SK-N-SH (cell line): Measurements from ENCODE around the gene ZNF532. TPM values are rescaled to one million over a fixed set of nuclear protein-coding genes. Genes with fewer than 3 reads are reported as not detected.
A peak's percentile ranks its signal among the peaks of the same experiment; 100 is the strongest.

Source experiments
- CTCF ChIA-PET: fragments of 300-600, 350-600 bp; formaldehyde crosslinking; extraction: SDS; loops from one replicate; lab custom pipeline; 2021; lab: Yijun Ruan, JAX
- POLR2A ChIA-PET: fragments of 350-600 bp; sonication (Branson Sonifier 250); formaldehyde crosslinking; extraction: SDS; loops from one replicate; lab custom pipeline; 2020; ENCODE audit warnings: antibody characterized with exemption, inconsistent platforms; lab: Yijun Ruan, JAX
- DNase-seq: peaks from one replicate; pipeline ENCODE4 v3.0.0; 2012
- H2AFZ ChIP-seq: fragments of 200-600 bp; sonication (generic); 2 replicates; pipeline ENCODE4 v1.8.1; 2016; ENCODE audit warnings: antibody characterized with exemption, mild to moderate bottlenecking, low read depth
- H3F3A ChIP-seq: fragments of 200-600 bp; sonication (generic); replicated peaks from 2 replicates; pipeline ENCODE3; 2016; ENCODE audit warnings: antibody characterized with exemption, mild to moderate bottlenecking; ENCODE audit not compliant: insufficient read depth
- H3K27ac ChIP-seq, 2 experiments: fragments of 200-500 bp in 1 of 2; fragments of 200-600 bp in 1 of 2; sonication (Bioruptor generic) in 1 of 2; sonication (generic), shearing (Covaris generic) in 1 of 2; 2 replicates each; pipeline versions ENCODE4 v1.5.1 to v1.6.1; 2014 to 2016; ENCODE audit warnings: low read depth in 2 of 2, inconsistent platforms in 1 of 2, low read length in 1 of 2, mild to moderate bottlenecking in 1 of 2, mixed read lengths in 1 of 2
- H3K27me3 ChIP-seq: fragments of 200-600 bp; sonication (generic), shearing (Covaris generic); 2 replicates; pipeline ENCODE4 v1.6.1; 2016; ENCODE audit warnings: mixed run types; ENCODE audit not compliant: insufficient read depth
- H3K36me3 ChIP-seq, 2 experiments: fragments of 200-500 bp in 1 of 2; fragments of 200-600 bp in 1 of 2; sonication (Bioruptor generic) in 1 of 2; sonication (generic) in 1 of 2; replicated peaks in 1 of 2; 2 replicates each; pipeline versions ENCODE3 to v1.5.1; 2014 to 2016; ENCODE audit warnings: low read length in 1 of 2, mild to moderate bottlenecking in 1 of 2; ENCODE audit not compliant: insufficient read depth in 2 of 2, control insufficient read depth in 1 of 2
- H3K4me1 ChIP-seq, 2 experiments: fragments of 200-500 bp in 1 of 2; fragments of 200-600 bp in 1 of 2; sonication (Bioruptor generic) in 1 of 2; sonication (generic), shearing (Covaris generic) in 1 of 2; 2 replicates each; pipeline versions ENCODE4 v1.5.1 to v1.6.1; 2014 to 2016; ENCODE audit warnings: low read depth in 1 of 2, low read length in 1 of 2, mixed run types in 1 of 2; ENCODE audit not compliant: insufficient read depth in 2 of 2, control insufficient read depth in 1 of 2
- H3K4me2 ChIP-seq: fragments of 200-600 bp; sonication (generic), shearing (Covaris generic); 2 replicates; pipeline ENCODE4 v1.6.1; 2017; ENCODE audit warnings: mixed run types
- H3K4me3 ChIP-seq, 2 experiments: fragments of 200-500 bp in 1 of 2; fragments of 200-600 bp in 1 of 2; sonication (Bioruptor generic) in 1 of 2; sonication (generic), shearing (Covaris generic) in 1 of 2; 2 replicates each; pipeline versions ENCODE4 v1.5.1 to v1.8.1; 2014 to 2016; ENCODE audit warnings: low read depth in 2 of 2, inconsistent platforms in 1 of 2, low read length in 1 of 2, mild to moderate bottlenecking in 1 of 2, mixed read lengths in 1 of 2, moderate library complexity in 1 of 2
- H3K79me2 ChIP-seq: fragments of 200-600 bp; sonication (generic); 2 replicates; pipeline ENCODE4 v1.8.1; 2017; ENCODE audit warnings: mild to moderate bottlenecking; ENCODE audit not compliant: insufficient read depth
- H3K9ac ChIP-seq: fragments of 200-600 bp; sonication (generic); 2 replicates; pipeline ENCODE4 v1.6.1; 2017; ENCODE audit warnings: mixed run types
- H3K9me2 ChIP-seq: fragments of 200-600 bp; sonication (generic); 2 replicates; pipeline ENCODE4 v1.6.1; 2017; ENCODE audit warnings: mixed run types
- H3K9me3 ChIP-seq: fragments of 200-600 bp; sonication (generic); 2 replicates; pipeline ENCODE4 v1.6.1; 2017; ENCODE audit warnings: mixed run types, mild to moderate bottlenecking, moderate library complexity
- H4K20me1 ChIP-seq: fragments of 200-600 bp; sonication (generic); 2 replicates; pipeline ENCODE4 v1.6.1; 2017; ENCODE audit warnings: mild to moderate bottlenecking, mixed run types; ENCODE audit not compliant: insufficient read depth
- CHD2 ChIP-seq: fragments of 150-350 bp; IDR thresholded peaks from 2 replicates; pipeline ENCODE4 v1.6.1; 2018; ENCODE audit warnings: low read length; ENCODE audit not compliant: partially characterized antibody
- CTCF ChIP-seq: fragments of 200-600 bp; sonication (generic); IDR thresholded peaks from 2 replicates; pipeline ENCODE4 v1.6.1; 2017; ENCODE audit warnings: antibody characterized with exemption, mild to moderate bottlenecking, moderate library complexity
- ELF1 ChIP-seq: IDR thresholded peaks from 2 replicates; pipeline ENCODE4 v1.4.0; 2012
- EP300 ChIP-seq, 2 experiments: IDR thresholded peaks; 2 replicates each; pipeline versions ENCODE4 v1.4.0 to v1.6.1; 2012; ENCODE audit warnings: borderline replicate concordance in 1 of 2, low read depth in 1 of 2, low read length in 1 of 2
- EZH2phosphoT487 ChIP-seq: fragments of 200-600 bp; sonication (generic); IDR thresholded peaks from 2 replicates; pipeline ENCODE4 v1.6.1; 2017; ENCODE audit warnings: low read depth, mixed run types, mild to moderate bottlenecking, antibody characterized with exemption, moderate library complexity, borderline replicate concordance
- FOSL2 ChIP-seq: IDR thresholded peaks from 2 replicates; pipeline ENCODE4 v1.4.0; 2012; ENCODE audit warnings: low read depth, mild to moderate bottlenecking, moderate library complexity, borderline replicate concordance
- FOXM1 ChIP-seq: IDR thresholded peaks from 2 replicates; pipeline ENCODE4 v1.4.0; 2012; ENCODE audit warnings: low read depth, mild to moderate bottlenecking
- GABPA ChIP-seq: IDR thresholded peaks from 2 replicates; pipeline ENCODE4 v1.4.0; 2012; ENCODE audit warnings: low read depth, mild to moderate bottlenecking
- GATA2 ChIP-seq: sonication (generic); formaldehyde crosslinking; IDR thresholded peaks from 2 replicates; pipeline ENCODE4 v1.5.0; 2020; ENCODE audit warnings: mild to moderate bottlenecking, missing genetic modification reagents
- JUND ChIP-seq: IDR thresholded peaks from 2 replicates; pipeline ENCODE4 v1.4.0; 2012
- MAX ChIP-seq: IDR thresholded peaks from 2 replicates; pipeline ENCODE4 v1.4.0; 2012; ENCODE audit warnings: low read depth
- MEF2A ChIP-seq: IDR thresholded peaks from 2 replicates; pipeline ENCODE4 v1.4.0; 2012; ENCODE audit warnings: low read depth, borderline replicate concordance
- NRF1 ChIP-seq: IDR thresholded peaks from 2 replicates; pipeline ENCODE4 v1.6.1; 2012; ENCODE audit warnings: low read depth, mild to moderate bottlenecking, low read length
- PBX3 ChIP-seq: IDR thresholded peaks from 2 replicates; pipeline ENCODE4; 2012
- POLR2AphosphoS5 ChIP-seq: IDR thresholded peaks from 2 replicates; pipeline ENCODE4 v1.6.1; 2012; ENCODE audit warnings: low read depth, low read length
- RAD21 ChIP-seq: IDR thresholded peaks from 2 replicates; pipeline ENCODE4 v1.6.1; 2012; ENCODE audit warnings: mild to moderate bottlenecking, low read length
- REST ChIP-seq: IDR thresholded peaks from 2 replicates; pipeline ENCODE4 v1.6.1; 2012; ENCODE audit warnings: mild to moderate bottlenecking, low read depth, low read length, moderate library complexity
- RFX5 ChIP-seq: IDR thresholded peaks from 2 replicates; pipeline ENCODE4 v1.6.1; 2012; ENCODE audit warnings: mild to moderate bottlenecking, improper control_type of control experiment, low read length
- SMC3 ChIP-seq: IDR thresholded peaks from 2 replicates; pipeline ENCODE4 v1.6.1; 2012; ENCODE audit warnings: low read depth, low read length, improper control_type of control experiment
- TAF1 ChIP-seq: IDR thresholded peaks from 2 replicates; pipeline ENCODE4 v1.6.1; 2012; ENCODE audit warnings: low read depth, mild to moderate bottlenecking, low read length, moderate library complexity, borderline replicate concordance
- TCF12 ChIP-seq: IDR thresholded peaks from 2 replicates; pipeline ENCODE4 v1.4.0; 2012
- USF1 ChIP-seq: IDR thresholded peaks from 2 replicates; pipeline ENCODE4 v1.4.0; 2012; ENCODE audit warnings: low read depth, borderline replicate concordance
- USF2 ChIP-seq: fragments of 150-350 bp; IDR thresholded peaks from 2 replicates; pipeline ENCODE4 v1.6.1; 2017; ENCODE audit warnings: antibody characterized with exemption, low read length, low read depth, borderline replicate concordance
- YY1 ChIP-seq: IDR thresholded peaks from 2 replicates; pipeline ENCODE4 v1.4.0; 2012; ENCODE audit warnings: low read depth, mild to moderate bottlenecking
- ZBTB33 ChIP-seq: IDR thresholded peaks from 2 replicates; pipeline ENCODE4 v1.4.0; 2012; ENCODE audit warnings: low read depth, borderline replicate concordance
- WGBS: methylation state at CpG from one replicate; pipeline ENCODE4 v1.1.6; 2017; ENCODE audit warnings: low lambda C conversion rate; 5-methylcytosine and 5-hydroxymethylcytosine counted together
- polyA plus RNA-seq, 3 experiments: library from polyadenylated mRNA; depleted of rRNA; stranded (reverse); fragments of >200 nt; gene quantifications; 2 replicates each; pipeline ENCODE4 v1.2.3, GENCODE V29; 2012

The ZNF532 gene
- polyA plus RNA-seq, 1 of the 3 experiments (the other 2 are of a cell fraction) = 34.7 TPM

- no peaks in the 10 kb centered on the region for H3K27me3 ChIP-seq
- peaks cover 9 to 52% of the 10 kb centered on the region in 2 experiments; a peak in 3 of 4 replicates for H3K4me1 ChIP-seq
- WGBS = 5% methylated on average over 4 of the region's 4 CpGs
- ChIA-PET POLR2A (no interaction called here), CTCF (no interaction called here)
- no peaks in the 10 kb centered on the region for H4K20me1 ChIP-seq
- H3K4me2 ChIP-seq = peak overlapping the region; percentile 48
- H3K9ac ChIP-seq = peak overlapping the region; percentile 37; the same call in 1 of the 2 replicates
- H3K9me2 ChIP-seq = no peaks in the 10 kb centered on the region
- H3K36me3 ChIP-seq = no peaks in the 10 kb centered on the region
- H3K79me2 ChIP-seq = no peaks in the 10 kb centered on the region
- H2AFZ ChIP-seq = no peak overlapping the region
- peak overlapping the region; percentile 69 to 100; a peak in 3 of 4 replicates for H3K27ac ChIP-seq
- no peaks in the 10 kb centered on the region for H3K9me3 ChIP-seq
- no peak for DNase-seq
- H3F3A ChIP-seq = peaks cover 67% of the 10 kb centered on the region
- no peak overlapping the region for H3K4me3 ChIP-seq
- TF ChIP-seq USF1 (no peak), MEF2A (peak; percentile 59), CTCF (no peak), RFX5 (no peak), FOSL2 (0 out of 2 replicates have a peak, but pooled peaks have one; percentile 9), RAD21 (no peak), NRF1 (no peak), SMC3 (no peak), USF2 (no peak), PBX3 (peak; percentile 78), ELF1 (no peak), POLR2AphosphoS5 (peak; percentile 30; the same call in 1 of the 2 replicates), JUND (peak; percentile 53), EZH2phosphoT487 (no peak), TAF1 (no peak), TCF12 (peak; percentile 80), YY1 (no peak), GABPA (no peak), EP300 (IDR thresholded peaks at IDR 0.05; ENCODE audit: borderline replicate concordance in 1 of 2, low read depth in 1 of 2, low read length in 1 of 2) (peak in 1 of 2 experiments; percentile 79; a peak in 2 of 4 replicates), GATA2 (no peak), FOXM1 (no peak), REST (no peak), CHD2 (no peak), ZBTB33 (no peak), MAX (no peak)
These were observed 128.6 kb downstream of the ZNF532 start for GRCh38 chr18:58993260-58993659.
